HepG2 (cell line): Measurements from ENCODE around the gene GPR137. TPM values are rescaled to one million over a fixed set of nuclear protein-coding genes. Genes with fewer than 3 reads are reported as not detected.

ENCODE experiments used
- AHDC1 ChIP-seq: sonication (generic); formaldehyde crosslinking; IDR thresholded peaks from 2 replicates; pipeline ENCODE4 v1.5.1; 2020; ENCODE audit warnings: mild to moderate bottlenecking, missing genetic modification reagents, borderline replicate concordance
- ARID4A ChIP-seq: sonication (generic); formaldehyde crosslinking; IDR thresholded peaks from 2 replicates; pipeline ENCODE4 v1.5.0; 2020; ENCODE audit warnings: mild to moderate bottlenecking, missing genetic modification reagents, borderline replicate concordance
- CBX5 ChIP-seq: sonication (generic); formaldehyde crosslinking; IDR thresholded peaks from 2 replicates; pipeline ENCODE4 v1.4.0; 2020; ENCODE audit warnings: missing genetic modification reagents, borderline replicate concordance
- MAF1 ChIP-seq: sonication (generic); formaldehyde crosslinking; IDR thresholded peaks from 2 replicates; pipeline ENCODE4 v1.5.0; 2020; ENCODE audit warnings: missing genetic modification reagents, borderline replicate concordance
- NR2F2 ChIP-seq: IDR thresholded peaks from 2 replicates; pipeline ENCODE4 v1.6.1; 2012; ENCODE audit warnings: low read depth, inconsistent platforms, borderline replicate concordance
- NR2F6 ChIP-seq, 2 experiments: IDR thresholded peaks; 2 replicates each; pipeline ENCODE4 v1.6.1; 2016; ENCODE audit warnings: antibody characterized with exemption in 1 of 2, mild to moderate bottlenecking in 1 of 2
- POGK ChIP-seq: sonication (generic); formaldehyde crosslinking; conservative IDR thresholded peaks from 2 replicates; pipeline ENCODE4 v1.8.0; 2022; ENCODE audit warnings: mild to moderate bottlenecking, moderate library complexity, missing genetic modification reagents
- PRPF4 ChIP-seq: fragments of 200-400 bp; formaldehyde crosslinking; IDR thresholded peaks from 2 replicates; pipeline ENCODE4 v1.6.1; 2016; ENCODE audit warnings: low read length, low read depth; ENCODE audit not compliant: poor library complexity, severe bottlenecking
- RFX3 ChIP-seq: IDR thresholded peaks from 2 replicates; pipeline ENCODE4 v1.6.1; 2016; ENCODE audit warnings: missing biosample characterization, missing genetic modification reagents
- RNF2 ChIP-seq: fragments of 450-650 bp; conservative IDR thresholded peaks from 2 replicates; pipeline ENCODE4 v1.6.1; 2016; ENCODE audit warnings: low read depth
- SOX6 ChIP-seq, 2 experiments: fragments of 450-650 bp in 1 of 2; sonication (generic) in 1 of 2; formaldehyde crosslinking in 1 of 2; IDR thresholded peaks; 2 replicates each; pipeline versions ENCODE4 v1.4.0 to v1.6.1; 2017 to 2020; ENCODE audit warnings: antibody characterized with exemption in 1 of 2, mild to moderate bottlenecking in 1 of 2, missing genetic modification reagents in 1 of 2
- U2AF1 ChIP-seq: fragments of 200-400 bp; formaldehyde crosslinking; optimal IDR thresholded peaks from 2 replicates; pipeline ENCODE3; 2017; ENCODE audit warnings: mild to moderate bottlenecking, low read depth, low read length
- ZFP37 ChIP-seq: sonication (generic); formaldehyde crosslinking; IDR thresholded peaks from 2 replicates; pipeline ENCODE4 v1.4.0; 2020; ENCODE audit warnings: missing genetic modification reagents, borderline replicate concordance
- ZNF207 ChIP-seq: fragments of 450-650 bp; IDR thresholded peaks from 2 replicates; pipeline ENCODE4 v1.6.1; 2016; ENCODE audit warnings: antibody characterized with exemption, borderline replicate concordance
- ZNF234 ChIP-seq: sonication (generic); formaldehyde crosslinking; conservative IDR thresholded peaks from 2 replicates; pipeline ENCODE4 v1.5.1; 2020; ENCODE audit warnings: mild to moderate bottlenecking, missing genetic modification reagents
- ZNF432 ChIP-seq: sonication (generic); formaldehyde crosslinking; IDR thresholded peaks from 2 replicates; pipeline ENCODE4 v1.5.0; 2020; ENCODE audit warnings: missing genetic modification reagents, mild to moderate bottlenecking, borderline replicate concordance
- ZNF501 ChIP-seq: sonication (generic); formaldehyde crosslinking; IDR thresholded peaks from 2 replicates; pipeline ENCODE4 v1.5.1; 2020; ENCODE audit warnings: mild to moderate bottlenecking, moderate library complexity, missing genetic modification reagents
- ZSCAN20 ChIP-seq: sonication (generic); formaldehyde crosslinking; IDR thresholded peaks from 2 replicates; pipeline ENCODE4 v1.4.0; 2020; ENCODE audit warnings: missing genetic modification reagents, mild to moderate bottlenecking, borderline replicate concordance
- polyA plus RNA-seq, 8 experiments: library from polyadenylated mRNA; depleted of rRNA in 3 of 8; stranded (reverse) in 7 of 8; unstranded in 1 of 8; fragments of >200 nt; fragmentation: Illumina TruSeq in 4 of 8; extraction: Trizol in 4 of 8; gene quantifications; 2 replicates each; pipeline versions ENCODE4 v1.2.1 to v1.2.3, GENCODE V29; 2011 to 2016; ENCODE audit warnings: low read depth in 4 of 8, missing spikeins in 1 of 8, mixed read lengths in 1 of 8; ENCODE audit not compliant: insufficient read depth in 1 of 8
- total RNA-seq, 5 experiments: library from RNA; depleted of rRNA; stranded (reverse); fragments of >200 nt; fragmentation: Illumina TruSeq; extraction: Trizol; gene quantifications; 2 replicates each; pipeline ENCODE4 v1.2.3, GENCODE V29; 2016; ENCODE audit warnings: low read depth in 1 of 5

Gene GPR137
- total and polyA plus RNA-seq, 2 of the 13 experiments (the other 11 are each of a cell fraction or from before 2014, with no cell fraction given), result 8.5 to 13.2 TPM

GRCh38 chr11:64250415-64251015, 35.1 kb upstream of the GPR137 start (continued):
- TF ChIP-seq AHDC1 (no peak), SOX6 (IDR thresholded peaks at IDR 0.05) (no peak), SOX6 (CRISPR knock-in tag; IDR thresholded peaks at IDR 0.05) (no peak), POGK (CRISPR knock-in tag) (0 out of 2 replicates have a peak, but pooled peaks have one; percentile 28), ZNF234 (no peak), ZNF207 (no peak), NR2F6 (IDR thresholded peaks at IDR 0.05) (no peak), NR2F6 (CRISPR knock-in tag; IDR thresholded peaks at IDR 0.05) (no peak), PRPF4 (no peak), ZFP37 (no peak), MAF1 (CRISPR knock-in tag) (no peak), ZNF432 (CRISPR knock-in tag) (no peak), ARID4A (CRISPR knock-in tag) (no peak), RFX3 (CRISPR knock-in tag) (no peak), ZSCAN20 (CRISPR knock-in tag) (no peak), CBX5 (CRISPR knock-in tag) (no peak), RNF2 (no peak), NR2F2 (no peak), U2AF1 (no peak), ZNF501 (CRISPR knock-in tag) (0 out of 2 replicates have a peak, but pooled peaks have one; percentile 29)
